Tibial artery (tissue), 4 donors: Measurements from ENCODE around the gene TRMT13.

Experiments used
- DNase-seq, 2 donors: peaks; one replicate each; pipeline ENCODE4 v3.0.0-alpha.2; 2019
- H3K27ac ChIP-seq, 2 donors: fragments of 200-600 bp; sonication (generic) in 1 of 2; 1 replicate in 1 of 2; 2 replicates in 1 of 2; pipeline ENCODE4 v1.5.1; 2018 to 2019; ENCODE audit warnings: mild to moderate bottlenecking in 1 of 2
- H3K27me3 ChIP-seq, 2 donors: fragments of 200-600 bp; sonication (generic) in 1 of 2; one replicate each; pipeline versions ENCODE4 v1.5.1 to v1.6.0; 2016 to 2019
- H3K36me3 ChIP-seq, 3 donors: fragments of 200-600 bp; sonication (generic) in 2 of 3; one replicate each; pipeline ENCODE4 v1.5.1; 2016 to 2019; ENCODE audit warnings: mild to moderate bottlenecking in 2 of 3
- H3K4me1 ChIP-seq, 4 donors: fragments of 200-600 bp; sonication (generic) in 2 of 4; 1 replicate in 3 of 4; 2 replicates in 1 of 4; pipeline ENCODE4 v1.5.1; 2016 to 2019
- H3K4me3 ChIP-seq, 2 donors: fragments of 200-600 bp; sonication (generic) in 1 of 2; 1 replicate in 1 of 2; 2 replicates in 1 of 2; pipeline ENCODE4 v1.5.1; 2018 to 2019; ENCODE audit warnings: mild to moderate bottlenecking in 2 of 2
- H3K9me3 ChIP-seq, 3 donors: fragments of 200-600 bp; sonication (generic) in 1 of 3; one replicate each; pipeline ENCODE4 v1.5.1; 2016 to 2019
- CTCF ChIP-seq, 2 experiments: fragments of 200-600 bp in 1 of 2; fragments of 450-650 bp in 1 of 2; IDR thresholded peaks; one replicate each; pipeline ENCODE4 v1.5.1; 2017 to 2019; ENCODE audit warnings: antibody characterized with exemption in 2 of 2, mild to moderate bottlenecking in 1 of 2, moderate library complexity in 1 of 2
- intact Hi-C: fragments of 100-400 bp; cut with DNase I; formaldehyde crosslinking; loops from one replicate; pipeline ENCODE4 v1.15.0; 2023; ENCODE audit warnings: low total_unique reads

Gene TRMT13

GRCh38 chr1:100142343-100142742 is 9.4 kb downstream of the TRMT13 start:
- DNase-seq, result no peak
- H3K36me3 ChIP-seq, result peaks cover 89 to 97% (median 96%) of the 10 kb centered on the region in 3 donors
- intact Hi-C loops, result loop anchor here (10.0 kb wide), 1 partner anchor 82 kb away; no protein-coding TSS in a partner anchor
- no peaks in the 10 kb centered on the region for H3K9me3 ChIP-seq
- H3K27me3 ChIP-seq, result no peaks in the 10 kb centered on the region
- H3K27ac ChIP-seq, result no peak overlapping the region
- TF ChIP-seq CTCF (IDR thresholded peaks at IDR 0.05), result no peak
- H3K4me3 ChIP-seq, result no peak overlapping the region
- H3K4me1 ChIP-seq, result no peaks in the 10 kb centered on the region

- TF ChIP-seq CTCF (IDR thresholded peaks at IDR 0.05), result no peak
- intact Hi-C loops, result loop anchor here (10.0 kb wide), 1 partner anchor 80 kb away; no protein-coding TSS in a partner anchor
- Histone ChIP-seq H3K9me3 (no peaks in the 10 kb centered on the region), H3K27me3 (no peaks in the 10 kb centered on the region), H3K27ac (no peak overlapping the region), H3K4me1 (no peaks in the 10 kb centered on the region), H3K36me3 (peaks cover 85 to 96% (median 94%) of the 10 kb centered on the region in 3 donors), H3K4me3 (no peak overlapping the region)
- DNase-seq, result no peak
These were observed 12.2 kb downstream of the TRMT13 start for GRCh38 chr1:100145116-100145515.

- no peak for DNase-seq
- Histone ChIP-seq H3K4me1 (no peaks in the 10 kb centered on the region), H3K4me3 (no peak overlapping the region), H3K36me3 (peaks cover 70 to 80% (median 76%) of the 10 kb centered on the region in 3 donors), H3K9me3 (no peaks in the 10 kb centered on the region), H3K27ac (no peak overlapping the region), H3K27me3 (no peaks in the 10 kb centered on the region)
- no peak for TF ChIP-seq CTCF (IDR thresholded peaks at IDR 0.05)
- intact Hi-C loops, result loop anchor here (10.0 kb wide), 1 partner anchor 78 kb away; no protein-coding TSS in a partner anchor
These were observed 14.0 kb downstream of the TRMT13 start for GRCh38 chr1:100146958-100147357.

GRCh38 chr1:100147875-100148274 is 14.9 kb downstream of the TRMT13 start:
- TF ChIP-seq CTCF (IDR thresholded peaks at IDR 0.05), result no peak
- DNase-seq, result no peak
- H3K27me3 ChIP-seq, result no peaks in the 10 kb centered on the region
- intact Hi-C loops, result loop anchor here (10.0 kb wide), 1 partner anchor 77 kb away; no protein-coding TSS in a partner anchor
- H3K36me3 ChIP-seq, result peaks cover 61 to 73% (median 67%) of the 10 kb centered on the region in 3 donors
- H3K4me1 ChIP-seq, result no peaks in the 10 kb centered on the region
- no peaks in the 10 kb centered on the region for H3K9me3 ChIP-seq
- H3K4me3 ChIP-seq, result no peak overlapping the region
- H3K27ac ChIP-seq, result no peak overlapping the region

- no peaks in the 10 kb centered on the region for H3K9me3 ChIP-seq
- intact Hi-C loops, result no loop called here
- TF ChIP-seq CTCF (IDR thresholded peaks at IDR 0.05), result no peak
- H3K4me3 ChIP-seq, result no peak overlapping the region
- H3K27me3 ChIP-seq, result no peaks in the 10 kb centered on the region
- no peak overlapping the region for H3K27ac ChIP-seq
- no peaks in the 10 kb centered on the region for H3K4me1 ChIP-seq
- H3K36me3 ChIP-seq, result peaks cover 27 to 35% (median 33%) of the 10 kb centered on the region in 3 donors
- no peak for DNase-seq
These were observed 18.7 kb downstream of the TRMT13 start for GRCh38 chr1:100151679-100152078.

- H3K9me3 ChIP-seq, result no peaks in the 10 kb centered on the region
- no peak for TF ChIP-seq CTCF (IDR thresholded peaks at IDR 0.05)
- H3K4me3 ChIP-seq, result no peak overlapping the region
- H3K27me3 ChIP-seq, result no peaks in the 10 kb centered on the region
- H3K36me3 ChIP-seq, result peaks cover 21 to 29% (median 28%) of the 10 kb centered on the region in 3 donors
- intact Hi-C loops, result no loop called here
- H3K4me1 ChIP-seq, result no peaks in the 10 kb centered on the region
- H3K27ac ChIP-seq, result no peak overlapping the region
- no peak for DNase-seq
These were observed 19.3 kb downstream of the TRMT13 start for GRCh38 chr1:100152271-100152670.
